Stimulated activated CD8-positive, alpha-beta memory T cell treated with anti-CD3 and anti-CD28 coated beads, Interleukin-2, amount 100 ng/mL, for 48 hours (primary cell): ENCODE results near the gene LRRC25.
A peak's percentile ranks its signal among the peaks of the same experiment; 100 is the strongest.
"Not testable (repeated sequence)": the region's sequence is repeated elsewhere in the genome, so short reads cannot be mapped to it uniquely, and the experiment has no call there.

Experiments used
- DNase-seq, 2 donors: peaks; one replicate each; pipeline ENCODE4 v3.0.0-alpha.2; 2020; ENCODE audit warnings: low read depth in 2 of 2

Gene LRRC25

GRCh38 chr19:18380843-18381242 is 16.6 kb downstream of the LRRC25 start:
- DNase-seq, result no peak

GRCh38 chr19:18379803-18380747 is 17.3 kb downstream of the LRRC25 start:
- DNase-seq, result no peak

- no peak for DNase-seq
Measured at GRCh38 chr19:18377026-18377425, 20.4 kb downstream of the LRRC25 start.

GRCh38 chr19:18373892-18374629 is 23.4 kb downstream of the LRRC25 start:
- peak; percentile 50 to 69 for DNase-seq

GRCh38 chr19:18373407-18373891 is 24.0 kb downstream of the LRRC25 start:
- DNase-seq, result no peak

- DNase-seq, result no peak
Measured at GRCh38 chr19:18368504-18369222, 28.8 kb downstream of the LRRC25 start.

- DNase-seq, result no peak
Measured at GRCh38 chr19:18366021-18366435, 31.4 kb downstream of the LRRC25 start.

GRCh38 chr19:18364826-18365528 is 32.4 kb downstream of the LRRC25 start:
- no peak for DNase-seq

- not testable (repeated sequence) for DNase-seq
Measured at GRCh38 chr19:18364277-18364825, 33.1 kb downstream of the LRRC25 start.

GRCh38 chr19:18363787-18364186 is 33.6 kb downstream of the LRRC25 start:
- DNase-seq, result no peak

GRCh38 chr19:18362934-18363542 is 34.4 kb downstream of the LRRC25 start:
- DNase-seq, result no peak

- no peak for DNase-seq
Measured at GRCh38 chr19:18361646-18362045, 35.8 kb downstream of the LRRC25 start.

- DNase-seq, result no peak
Measured at GRCh38 chr19:18357041-18357440, 40.4 kb downstream of the LRRC25 start.

GRCh38 chr19:18354743-18355142 is 42.7 kb downstream of the LRRC25 start:
- DNase-seq, result not testable (repeated sequence)

- DNase-seq, result no peak
Measured at GRCh38 chr19:18353378-18354005, 43.9 kb downstream of the LRRC25 start.

- no peak for DNase-seq
Measured at GRCh38 chr19:18351544-18351943, 45.9 kb downstream of the LRRC25 start.

- DNase-seq, result no peak
Measured at GRCh38 chr19:18350490-18350889, 46.9 kb downstream of the LRRC25 start.

- DNase-seq, result peak; percentile 15 to 21
Measured at GRCh38 chr19:18349524-18350128, 47.8 kb downstream of the LRRC25 start.

- not testable (repeated sequence) for DNase-seq
Measured at GRCh38 chr19:18348818-18349339, 48.5 kb downstream of the LRRC25 start.
